ENCODE results near the gene SAFB.

DNA sequence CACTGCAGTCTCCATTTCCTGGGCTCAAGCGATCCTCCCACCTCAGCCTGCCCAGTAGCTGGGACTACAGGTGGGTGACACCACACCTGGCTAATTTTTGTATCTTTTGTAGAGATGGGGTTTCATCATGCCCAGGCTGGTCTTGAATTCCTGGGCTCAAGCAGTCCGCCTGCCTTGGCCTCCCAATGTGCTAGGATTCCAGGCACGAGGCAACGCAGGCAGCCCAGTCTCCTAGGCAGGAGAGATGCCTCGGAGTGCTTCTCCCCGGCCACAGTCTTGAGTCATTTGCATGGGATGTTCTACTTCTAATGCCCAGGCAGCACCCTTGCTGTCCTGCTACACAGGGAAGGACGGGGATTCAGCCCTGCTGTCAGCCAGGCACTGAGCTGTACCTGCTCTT lies 48.7 kb downstream of the SAFB start:
- TF ChIP-seq RFX5 (IDR thresholded peaks at IDR 0.05; ENCODE audit: low read length), result no peak
- no peak for TF ChIP-seq MXI1 (IDR thresholded peaks at IDR 0.05; ENCODE audit: low read depth, low read length)
- no peak for TF ChIP-seq SMC3 (IDR thresholded peaks at IDR 0.05; ENCODE audit: low read depth, low read length)
- TF ChIP-seq, protein P1, sequence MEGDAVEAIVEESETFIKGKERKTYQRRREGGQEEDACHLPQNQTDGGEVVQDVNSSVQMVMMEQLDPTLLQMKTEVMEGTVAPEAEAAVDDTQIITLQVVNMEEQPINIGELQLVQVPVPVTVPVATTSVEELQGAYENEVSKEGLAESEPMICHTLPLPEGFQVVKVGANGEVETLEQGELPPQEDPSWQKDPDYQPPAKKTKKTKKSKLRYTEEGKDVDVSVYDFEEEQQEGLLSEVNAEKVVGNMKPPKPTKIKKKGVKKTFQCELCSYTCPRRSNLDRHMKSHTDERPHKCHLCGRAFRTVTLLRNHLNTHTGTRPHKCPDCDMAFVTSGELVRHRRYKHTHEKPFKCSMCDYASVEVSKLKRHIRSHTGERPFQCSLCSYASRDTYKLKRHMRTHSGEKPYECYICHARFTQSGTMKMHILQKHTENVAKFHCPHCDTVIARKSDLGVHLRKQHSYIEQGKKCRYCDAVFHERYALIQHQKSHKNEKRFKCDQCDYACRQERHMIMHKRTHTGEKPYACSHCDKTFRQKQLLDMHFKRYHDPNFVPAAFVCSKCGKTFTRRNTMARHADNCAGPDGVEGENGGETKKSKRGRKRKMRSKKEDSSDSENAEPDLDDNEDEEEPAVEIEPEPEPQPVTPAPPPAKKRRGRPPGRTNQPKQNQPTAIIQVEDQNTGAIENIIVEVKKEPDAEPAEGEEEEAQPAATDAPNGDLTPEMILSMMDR (IDR thresholded peaks at IDR 0.05), result no peak
- no peak for TF ChIP-seq TAF1 (IDR thresholded peaks at IDR 0.05; ENCODE audit: borderline replicate concordance, low read depth, low read length)
- TF ChIP-seq POLR2AphosphoS5 (IDR thresholded peaks at IDR 0.05; ENCODE audit: low read depth, low read length), result no peak
- TF ChIP-seq NRF1 (IDR thresholded peaks at IDR 0.05; ENCODE audit: low read depth, low read length), result no peak
- TF ChIP-seq RAD21 (IDR thresholded peaks at IDR 0.05; ENCODE audit: low read length), result no peak
- no peak for TF ChIP-seq YY1 (IDR thresholded peaks at IDR 0.05; ENCODE audit: low read depth)
- TF ChIP-seq EP300 (IDR thresholded peaks at IDR 0.05; ENCODE audit: borderline replicate concordance in 1 of 2, low read depth in 1 of 2, low read length in 1 of 2), result no peak
- no peak for TF ChIP-seq EZH2phosphoT487 (IDR thresholded peaks at IDR 0.05; ENCODE audit: borderline replicate concordance, low read depth)
- TF ChIP-seq JUND (IDR thresholded peaks at IDR 0.05), result no peak
- TF ChIP-seq, protein P2, sequence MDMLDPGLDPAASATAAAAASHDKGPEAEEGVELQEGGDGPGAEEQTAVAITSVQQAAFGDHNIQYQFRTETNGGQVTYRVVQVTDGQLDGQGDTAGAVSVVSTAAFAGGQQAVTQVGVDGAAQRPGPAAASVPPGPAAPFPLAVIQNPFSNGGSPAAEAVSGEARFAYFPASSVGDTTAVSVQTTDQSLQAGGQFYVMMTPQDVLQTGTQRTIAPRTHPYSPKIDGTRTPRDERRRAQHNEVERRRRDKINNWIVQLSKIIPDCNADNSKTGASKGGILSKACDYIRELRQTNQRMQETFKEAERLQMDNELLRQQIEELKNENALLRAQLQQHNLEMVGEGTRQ (IDR thresholded peaks at IDR 0.05; ENCODE audit: borderline replicate concordance, low read depth, low read length), result no peak
- TF ChIP-seq TCF12 (IDR thresholded peaks at IDR 0.05), result no peak
